ENCODE results near the gene FAM32A.

GRCh38 chr19:16205205-16206045 is 20.2 kb downstream of the FAM32A start:
- TF ChIP-seq, protein P1, sequence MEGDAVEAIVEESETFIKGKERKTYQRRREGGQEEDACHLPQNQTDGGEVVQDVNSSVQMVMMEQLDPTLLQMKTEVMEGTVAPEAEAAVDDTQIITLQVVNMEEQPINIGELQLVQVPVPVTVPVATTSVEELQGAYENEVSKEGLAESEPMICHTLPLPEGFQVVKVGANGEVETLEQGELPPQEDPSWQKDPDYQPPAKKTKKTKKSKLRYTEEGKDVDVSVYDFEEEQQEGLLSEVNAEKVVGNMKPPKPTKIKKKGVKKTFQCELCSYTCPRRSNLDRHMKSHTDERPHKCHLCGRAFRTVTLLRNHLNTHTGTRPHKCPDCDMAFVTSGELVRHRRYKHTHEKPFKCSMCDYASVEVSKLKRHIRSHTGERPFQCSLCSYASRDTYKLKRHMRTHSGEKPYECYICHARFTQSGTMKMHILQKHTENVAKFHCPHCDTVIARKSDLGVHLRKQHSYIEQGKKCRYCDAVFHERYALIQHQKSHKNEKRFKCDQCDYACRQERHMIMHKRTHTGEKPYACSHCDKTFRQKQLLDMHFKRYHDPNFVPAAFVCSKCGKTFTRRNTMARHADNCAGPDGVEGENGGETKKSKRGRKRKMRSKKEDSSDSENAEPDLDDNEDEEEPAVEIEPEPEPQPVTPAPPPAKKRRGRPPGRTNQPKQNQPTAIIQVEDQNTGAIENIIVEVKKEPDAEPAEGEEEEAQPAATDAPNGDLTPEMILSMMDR (IDR thresholded peaks at IDR 0.05; ENCODE audit: insufficient read depth, low read depth, low read length) = no peak
- no peak for TF ChIP-seq EZH2 (IDR thresholded peaks at IDR 0.05; ENCODE audit: insufficient read depth, low read length)

Measured in astrocyte (in vitro differentiated cells and primary cell).